ENCODE measurements around the gene TBKBP1. TPM values are rescaled to one million over a fixed set of nuclear protein-coding genes. Genes with fewer than 3 reads are reported as not detected.

TBKBP1 gene
- total RNA-seq, 2 experiments from 2014 or later = 6.2 to 6.7 TPM

GRCh38 chr17:47703671-47704070, 9.7 kb downstream of the TBKBP1 start:
- ChIA-PET CTCF (interaction anchor here (0.9 to 13.4 kb wide), 6 partner anchors 11 to 33 kb away, joined by 3 to 175 read pairs (median 5); partner anchors contain the start of gene TBX21), POLR2A (interaction anchor here (1.6 kb wide), 1 partner anchor 16 kb away, joined by 3 read pairs; no protein-coding TSS in a partner anchor)

- ChIA-PET POLR2A (interaction anchor here (0.6 to 2.3 kb wide), 3 partner anchors 15 to 29 kb away, joined by 3 to 10 read pairs (median 5); partner anchors contain the start of gene TBX21), CTCF (interaction anchor here (0.9 to 13.4 kb wide), 6 partner anchors 11 to 33 kb away, joined by 3 to 175 read pairs (median 5); partner anchors contain the start of gene TBX21)
Measured at GRCh38 chr17:47704116-47704515, 10.2 kb downstream of the TBKBP1 start.

DNA sequence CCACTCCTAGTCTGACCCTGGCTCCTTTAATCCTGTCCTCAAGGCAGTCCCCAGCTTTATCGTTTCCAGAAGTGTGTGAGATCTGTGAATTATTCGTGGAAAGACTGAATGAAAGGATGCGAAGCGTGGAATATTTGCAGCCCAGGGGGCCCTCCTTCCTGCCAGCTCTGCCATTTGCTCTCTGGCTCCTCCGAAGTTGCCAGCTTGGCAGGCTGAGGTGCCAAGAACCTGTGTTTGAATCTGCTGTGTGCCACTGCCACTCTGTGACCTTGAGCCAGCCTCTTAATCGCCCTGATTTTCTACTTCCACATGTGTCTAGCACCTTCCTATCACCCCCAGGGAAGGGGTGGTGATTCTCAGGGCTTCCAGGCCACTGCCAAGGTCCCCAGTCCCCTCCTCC, 10.8 kb downstream of the TBKBP1 start:
- POLR2A ChIA-PET = interaction anchor here (0.6 to 2.3 kb wide), 4 partner anchors 15 to 32 kb away, joined by 3 to 10 read pairs (median 4); partner anchors contain the start of gene TBX21
- CTCF ChIA-PET = interaction anchor here (1.0 to 13.4 kb wide), 5 partner anchors 10 to 32 kb away, joined by 3 to 175 read pairs (median 5); partner anchors contain the start of gene TBX21

DNA sequence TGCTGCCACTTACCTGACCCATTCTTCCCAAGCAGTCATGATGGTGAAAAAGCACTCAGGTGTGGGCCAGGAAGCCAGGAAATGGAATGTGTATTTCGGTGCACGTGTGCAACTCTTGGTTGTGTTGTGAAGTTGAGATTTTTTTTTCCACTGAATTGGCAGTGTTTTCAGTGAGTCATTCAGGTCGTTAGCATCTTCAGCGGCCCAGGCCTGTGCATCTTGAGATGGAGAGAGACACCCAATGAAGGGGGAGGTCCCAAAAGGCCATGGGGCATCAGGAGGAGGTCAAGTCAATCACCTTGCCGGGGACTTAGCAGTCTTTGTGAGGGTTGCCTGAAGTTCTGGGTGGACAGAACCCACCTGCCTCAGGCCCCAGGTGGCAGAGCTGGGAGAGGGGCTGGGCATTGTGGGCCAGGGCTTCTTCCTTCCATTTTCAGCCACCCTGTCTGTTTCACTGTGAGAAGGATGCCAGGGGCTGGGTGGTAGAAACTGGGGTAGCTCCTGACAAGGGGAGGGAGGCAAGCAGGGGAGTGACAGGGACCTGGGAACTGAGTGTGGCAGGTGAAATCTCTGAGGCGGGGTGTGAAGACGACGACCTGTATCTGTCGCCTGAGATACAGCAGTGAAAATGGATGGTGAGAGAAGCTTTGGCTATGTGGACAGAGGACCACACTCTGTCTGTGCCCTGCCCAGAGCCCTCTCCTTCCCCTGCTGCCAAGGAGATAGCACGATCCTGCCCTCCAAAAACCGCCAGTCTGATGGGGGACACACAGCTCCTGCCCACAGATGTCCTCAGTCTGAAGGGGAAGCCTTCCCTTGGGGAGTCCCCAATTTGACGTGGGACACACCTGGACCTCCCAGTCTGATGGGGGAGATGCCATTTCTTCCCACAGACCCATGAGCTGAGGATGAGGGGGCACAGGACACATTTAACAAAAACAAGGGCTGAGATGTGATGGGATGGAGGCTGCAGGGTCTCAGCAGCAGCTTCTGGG, 11.9 kb downstream of the TBKBP1 start:
- ChIA-PET POLR2A (interaction anchor here (1.4 to 2.3 kb wide), 3 partner anchors 13 to 27 kb away, joined by 6 to 11 read pairs (median 10); partner anchors contain the start of gene TBX21), CTCF (interaction anchor here (1.2 to 13.4 kb wide), 5 partner anchors 8 to 30 kb away, joined by 4 to 175 read pairs (median 7); partner anchors contain the start of gene TBX21)

- ChIA-PET CTCF (interaction anchor here (0.5 to 13.4 kb wide), 6 partner anchors 8 to 25 kb away, joined by 3 to 175 read pairs (median 4); partner anchors contain the start of gene TBX21), POLR2A (interaction anchor here (0.8 to 1.9 kb wide), 3 partner anchors 12 to 16 kb away, joined by 3 to 11 read pairs (median 5); no protein-coding TSS in a partner anchor)
Measured at GRCh38 chr17:47707056-47707804, 13.3 kb downstream of the TBKBP1 start.

DNA sequence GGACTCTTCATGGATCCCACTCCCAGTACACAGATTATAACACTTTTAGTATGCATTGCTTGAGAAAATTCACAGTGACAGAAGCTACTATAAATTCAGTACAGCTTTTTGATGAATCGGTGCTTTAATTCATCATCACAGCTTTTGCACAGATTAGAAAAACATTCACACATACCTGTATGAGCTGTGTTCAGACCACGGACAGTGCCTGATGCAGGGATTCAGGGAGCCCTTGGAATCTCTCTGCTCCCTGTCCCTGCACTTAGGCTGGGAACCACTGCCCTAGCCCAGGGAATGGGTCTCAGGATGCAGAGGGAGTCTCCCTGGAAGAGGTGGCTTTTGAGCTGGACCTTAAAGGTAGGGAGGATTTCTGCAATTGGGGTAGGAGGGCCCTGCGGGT, 13.9 kb downstream of the TBKBP1 start:
- ChIA-PET CTCF (interaction anchor here (0.5 to 13.4 kb wide), 4 partner anchors 7 to 26 kb away, joined by 3 to 175 read pairs (median 15); partner anchors contain the start of gene TBX21), POLR2A (interaction anchor here (0.8 to 1.6 kb wide), 2 partner anchors 14 to 17 kb away, joined by 3 to 5 read pairs; no protein-coding TSS in a partner anchor)

- ChIA-PET CTCF (interaction anchor here (0.5 to 13.4 kb wide), 3 partner anchors 7 to 27 kb away, joined by 3 to 175 read pairs (median 4); no protein-coding TSS in a partner anchor), POLR2A (interaction anchor here (1.6 kb wide), 1 partner anchor 13 kb away, joined by 5 read pairs; no protein-coding TSS in a partner anchor)
Measured at GRCh38 chr17:47708312-47708863, 14.4 kb downstream of the TBKBP1 start.

DNA sequence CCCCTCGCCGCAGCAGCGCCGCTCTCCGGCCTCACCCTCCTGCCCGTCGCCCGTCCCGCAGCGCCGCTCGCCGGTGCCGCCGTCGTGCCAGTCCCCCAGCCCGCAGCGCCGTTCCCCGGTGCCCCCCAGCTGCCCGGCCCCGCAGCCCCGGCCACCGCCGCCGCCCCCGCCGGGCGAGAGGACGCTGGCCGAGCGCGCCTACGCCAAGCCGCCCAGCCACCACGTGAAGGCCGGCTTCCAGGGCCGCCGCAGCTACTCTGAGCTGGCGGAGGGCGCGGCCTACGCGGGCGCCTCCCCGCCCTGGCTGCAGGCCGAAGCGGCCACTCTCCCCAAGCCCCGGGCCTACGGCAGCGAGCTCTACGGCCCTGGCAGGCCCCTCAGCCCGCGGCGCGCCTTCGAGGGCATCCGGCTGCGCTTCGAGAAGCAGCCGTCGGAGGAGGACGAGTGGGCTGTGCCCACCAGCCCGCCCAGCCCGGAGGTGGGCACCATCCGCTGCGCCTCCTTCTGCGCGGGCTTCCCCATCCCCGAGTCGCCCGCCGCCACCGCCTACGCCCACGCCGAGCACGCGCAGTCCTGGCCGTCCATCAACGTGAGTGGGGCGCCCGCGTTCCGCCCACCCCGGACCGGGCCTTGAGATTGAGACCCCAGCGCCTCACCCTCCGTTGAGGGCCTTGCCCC, 15.0 kb downstream of the TBKBP1 start:
- ChIA-PET POLR2A (no interaction called here), CTCF (interaction anchor here (13.4 kb wide), 1 partner anchor 6 kb away, joined by 175 read pairs; no protein-coding TSS in a partner anchor)

GRCh38 chr17:47709594-47709993, 15.6 kb downstream of the TBKBP1 start:
- ChIA-PET POLR2A (no interaction called here), CTCF (interaction anchor here (10.8 kb wide), 1 partner anchor 7 kb away, joined by 175 read pairs; no protein-coding TSS in a partner anchor)

GRCh38 chr17:47711366-47712099, 17.6 kb downstream of the TBKBP1 start:
- ChIA-PET POLR2A (interaction anchor here (0.6 kb wide), 2 partner anchors 11 to 27 kb away, joined by 3 to 4 read pairs; no protein-coding TSS in a partner anchor), CTCF (interaction anchor here (1.2 to 10.8 kb wide), 3 partner anchors 9 to 62 kb away, joined by 3 to 175 read pairs (median 3); partner anchors contain the start of gene KPNB1)

DNA sequence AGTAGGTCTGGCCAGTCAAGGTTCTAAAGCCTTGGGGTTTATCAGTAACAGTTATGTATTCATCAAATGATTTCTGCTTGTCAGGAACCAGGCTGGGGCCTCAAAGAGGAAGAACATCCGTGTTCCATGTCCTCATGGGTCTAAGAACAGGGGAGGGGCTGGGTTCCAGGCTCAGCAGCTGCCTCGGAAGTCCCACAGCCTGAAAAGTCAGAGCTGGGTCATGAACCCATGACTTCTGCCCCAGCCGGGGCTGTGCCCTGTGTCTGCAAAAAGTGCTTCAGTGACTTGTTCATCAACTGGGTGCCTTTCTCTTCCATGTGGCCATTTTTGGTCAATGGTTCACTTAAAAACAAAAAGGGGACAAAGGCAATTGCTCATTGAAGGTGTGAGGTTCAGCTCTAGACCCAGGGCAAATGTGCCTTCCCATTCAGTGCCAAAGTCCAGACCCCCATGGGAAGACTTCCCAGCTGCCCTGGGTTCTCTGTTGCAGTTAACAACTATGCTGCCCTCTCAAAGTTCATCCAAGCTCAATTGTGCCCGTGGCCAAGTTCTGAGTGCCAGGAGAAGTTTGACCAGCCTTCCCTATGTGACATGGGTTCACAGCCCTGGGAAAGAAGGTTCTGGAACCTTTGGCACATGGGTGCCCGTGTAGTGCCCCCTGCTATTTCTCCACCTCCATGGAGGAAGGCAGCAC, 18.5 kb downstream of the TBKBP1 start:
- ChIA-PET POLR2A (interaction anchor here (0.6 kb wide), 1 partner anchor 26 kb away, joined by 4 read pairs; no protein-coding TSS in a partner anchor), CTCF (interaction anchor here (1.5 to 10.8 kb wide), 2 partner anchors 9 to 10 kb away, joined by 3 to 175 read pairs; no protein-coding TSS in a partner anchor)

- ChIA-PET POLR2A (interaction anchor here (0.5 kb wide), 1 partner anchor 79 kb away, joined by 3 read pairs; no protein-coding TSS in a partner anchor), CTCF (interaction anchor here (0.5 to 10.8 kb wide), 2 partner anchors 11 to 177 kb away, joined by 3 to 175 read pairs; no protein-coding TSS in a partner anchor)
Measured at GRCh38 chr17:47713980-47714700, 20.2 kb downstream of the TBKBP1 start.

DNA sequence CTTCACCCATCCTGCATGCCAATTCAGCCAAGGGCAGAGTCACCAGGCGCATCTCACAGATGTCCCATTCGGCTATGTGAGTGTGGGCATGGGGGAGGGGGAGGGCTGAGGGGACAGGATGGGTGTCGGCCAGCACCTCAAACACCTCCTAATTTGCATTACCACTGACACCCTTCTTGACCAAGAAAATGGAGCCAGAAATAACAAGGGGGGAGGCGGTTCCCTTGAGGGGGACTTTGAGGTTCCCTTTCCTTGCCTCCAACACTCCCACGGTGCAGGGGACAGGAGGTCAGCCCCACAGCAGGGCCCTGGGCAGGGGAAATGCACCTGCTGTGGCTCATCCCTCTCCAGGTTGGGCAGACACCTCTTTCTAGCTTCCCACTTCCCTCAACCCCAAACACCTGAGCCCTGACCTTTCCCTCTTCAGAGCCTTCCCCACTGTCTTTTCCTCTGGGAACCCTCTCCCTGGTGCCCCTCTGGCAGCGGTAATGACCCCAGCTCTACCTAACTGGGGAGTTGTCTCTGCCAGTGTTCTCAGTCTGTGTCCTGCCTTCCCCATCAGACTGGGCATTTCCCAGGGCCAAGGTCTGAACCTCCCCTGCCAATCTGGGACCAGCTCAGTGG, 20.9 kb downstream of the TBKBP1 start:
- POLR2A ChIA-PET = no interaction called here

DNA sequence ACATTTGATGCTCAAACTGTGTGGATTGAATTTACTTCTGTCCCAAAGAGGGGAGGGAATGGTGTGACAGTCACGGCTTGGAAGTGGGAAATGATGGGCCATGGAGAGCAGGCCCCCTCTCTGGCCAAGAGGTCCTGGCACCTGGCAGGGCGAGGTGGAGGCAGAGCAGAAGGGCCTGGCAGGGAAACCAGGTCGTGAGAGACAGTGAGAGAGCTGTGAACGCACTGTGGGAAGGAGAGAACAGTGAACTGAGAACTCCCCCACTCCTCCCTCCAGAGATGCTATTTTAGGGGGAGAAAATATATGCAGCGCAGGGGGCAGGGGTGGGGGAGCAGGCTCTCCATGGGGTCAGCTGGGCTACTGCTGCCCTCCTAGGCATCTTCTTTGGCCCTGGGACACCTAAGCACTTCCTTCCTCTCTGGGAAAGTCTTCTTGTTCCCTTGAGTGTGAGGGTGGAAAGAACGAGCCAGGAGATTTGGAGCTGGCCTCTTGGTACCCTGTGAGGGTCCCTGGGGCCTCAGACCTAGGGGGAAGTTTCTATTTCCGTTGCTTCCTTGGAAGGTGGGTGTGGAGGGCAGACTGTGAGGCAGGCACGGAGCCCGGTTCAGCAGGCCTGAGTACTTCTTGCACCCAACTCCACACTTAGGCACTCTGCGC, 21.8 kb downstream of the TBKBP1 start:
- ChIA-PET POLR2A (no interaction called here), CTCF (interaction anchor here (0.5 to 10.8 kb wide), 4 partner anchors 9 to 102 kb away, joined by 3 to 175 read pairs (median 16); partner anchors contain the start of gene TBX21)

More for the DNA sequence above, 20.9 kb downstream of the TBKBP1 start:
- CTCF ChIA-PET = interaction anchor here (2.0 to 10.8 kb wide), 3 partner anchors 10 to 17 kb away, joined by 4 to 175 read pairs (median 28); partner anchors contain the start of gene TBX21

Measured in activated CD8-positive, alpha-beta memory T cell treated with anti-CD3 and anti-CD28 coated beads for 36 hours (primary cell).